ENCODE results near the gene RCN1. TPM values are rescaled to one million over a fixed set of nuclear protein-coding genes. Genes with fewer than 3 reads are reported as not detected.

RCN1 gene
- polyA plus RNA-seq, 1 donor (not counting 4 experiments of a cell fraction or from before 2014, with no cell fraction given) = 46.2 TPM

DNA sequence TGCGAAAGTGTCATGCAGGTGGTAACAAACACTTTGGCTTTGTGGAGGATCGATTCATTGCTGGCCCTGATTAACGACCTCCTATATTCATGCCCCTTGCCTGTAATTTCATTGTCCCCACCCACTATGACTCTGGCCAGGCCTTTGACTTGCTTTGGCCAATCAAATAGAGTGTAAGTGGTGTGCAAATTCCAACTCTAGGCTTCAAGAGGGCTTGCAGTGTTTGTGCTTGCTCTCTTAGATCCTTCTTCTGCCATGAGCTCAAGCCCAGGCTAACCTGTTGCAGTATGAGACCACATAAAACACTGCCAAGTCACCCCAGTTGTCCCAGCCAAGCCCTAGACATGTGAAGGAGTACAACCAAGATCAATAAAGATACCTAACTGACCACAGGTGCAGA, 48.0 kb downstream of the RCN1 start:
- Histone ChIP-seq H3K9ac (ENCODE audit: control insufficient read depth, extremely low read depth, insufficient read depth, low read length) (no peak overlapping the region), H3K4me1 (ENCODE audit: control insufficient read depth, extremely low read depth, insufficient read depth, low read length) (peaks cover 17% of the 10 kb centered on the region), H3K27me3 (ENCODE audit: control insufficient read depth, extremely low read depth, insufficient read depth, low read length) (no peaks in the 10 kb centered on the region), H3K79me2 (ENCODE audit: control insufficient read depth, insufficient read depth, low read length) (no peaks in the 10 kb centered on the region), H2AFZ (ENCODE audit: control insufficient read depth, low read length) (no peak overlapping the region), H3K9me1 (ENCODE audit: control insufficient read depth, extremely low read depth, insufficient read depth, low read length) (no peaks in the 10 kb centered on the region), H3K27ac (ENCODE audit: control insufficient read depth, insufficient read depth, low read length) (no peak overlapping the region), H3K4me2 (ENCODE audit: control insufficient read depth, extremely low read depth, insufficient read depth, low read depth, low read length) (no peak overlapping the region), H3K4me3 (ENCODE audit: control insufficient read depth in 2 of 3, extremely low read depth in 1 of 3, insufficient read depth in 2 of 3, low read depth in 1 of 3, low read length in 3 of 3) (no peak overlapping the region), H4K20me1 (ENCODE audit: control insufficient read depth, extremely low read depth, insufficient read depth, low read length) (no peaks in the 10 kb centered on the region), H3K9me3 (ENCODE audit: control insufficient read depth, low read depth, low read length) (no peaks in the 10 kb centered on the region), H3K36me3 (ENCODE audit: control insufficient read depth in 2 of 2, extremely low read depth in 1 of 2, insufficient read depth in 2 of 2, low read length in 2 of 2) (no peaks in the 10 kb centered on the region)
- FAIRE-seq (no peak), DNase-seq (ENCODE audit: low read depth, low spot score) (no peak)
- dilution Hi-C loops (cut with MboI; ENCODE audit: extremely low pct_ligation_motif_present, low sequenced_read_pairs) = no loop called here
- TF ChIP-seq, protein P1, sequence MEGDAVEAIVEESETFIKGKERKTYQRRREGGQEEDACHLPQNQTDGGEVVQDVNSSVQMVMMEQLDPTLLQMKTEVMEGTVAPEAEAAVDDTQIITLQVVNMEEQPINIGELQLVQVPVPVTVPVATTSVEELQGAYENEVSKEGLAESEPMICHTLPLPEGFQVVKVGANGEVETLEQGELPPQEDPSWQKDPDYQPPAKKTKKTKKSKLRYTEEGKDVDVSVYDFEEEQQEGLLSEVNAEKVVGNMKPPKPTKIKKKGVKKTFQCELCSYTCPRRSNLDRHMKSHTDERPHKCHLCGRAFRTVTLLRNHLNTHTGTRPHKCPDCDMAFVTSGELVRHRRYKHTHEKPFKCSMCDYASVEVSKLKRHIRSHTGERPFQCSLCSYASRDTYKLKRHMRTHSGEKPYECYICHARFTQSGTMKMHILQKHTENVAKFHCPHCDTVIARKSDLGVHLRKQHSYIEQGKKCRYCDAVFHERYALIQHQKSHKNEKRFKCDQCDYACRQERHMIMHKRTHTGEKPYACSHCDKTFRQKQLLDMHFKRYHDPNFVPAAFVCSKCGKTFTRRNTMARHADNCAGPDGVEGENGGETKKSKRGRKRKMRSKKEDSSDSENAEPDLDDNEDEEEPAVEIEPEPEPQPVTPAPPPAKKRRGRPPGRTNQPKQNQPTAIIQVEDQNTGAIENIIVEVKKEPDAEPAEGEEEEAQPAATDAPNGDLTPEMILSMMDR (optimal IDR thresholded peaks at IDR 0.05 in 1 of 3, IDR thresholded peaks at IDR 0.05 in 1 of 3, conservative IDR thresholded peaks at IDR 0.05 in 1 of 3; ENCODE audit: extremely low read depth in 1 of 3, insufficient read depth in 2 of 3, low read length in 3 of 3) = no peak
- TF ChIP-seq EZH2 (IDR thresholded peaks at IDR 0.05; ENCODE audit: low read length) = no peak

DNA sequence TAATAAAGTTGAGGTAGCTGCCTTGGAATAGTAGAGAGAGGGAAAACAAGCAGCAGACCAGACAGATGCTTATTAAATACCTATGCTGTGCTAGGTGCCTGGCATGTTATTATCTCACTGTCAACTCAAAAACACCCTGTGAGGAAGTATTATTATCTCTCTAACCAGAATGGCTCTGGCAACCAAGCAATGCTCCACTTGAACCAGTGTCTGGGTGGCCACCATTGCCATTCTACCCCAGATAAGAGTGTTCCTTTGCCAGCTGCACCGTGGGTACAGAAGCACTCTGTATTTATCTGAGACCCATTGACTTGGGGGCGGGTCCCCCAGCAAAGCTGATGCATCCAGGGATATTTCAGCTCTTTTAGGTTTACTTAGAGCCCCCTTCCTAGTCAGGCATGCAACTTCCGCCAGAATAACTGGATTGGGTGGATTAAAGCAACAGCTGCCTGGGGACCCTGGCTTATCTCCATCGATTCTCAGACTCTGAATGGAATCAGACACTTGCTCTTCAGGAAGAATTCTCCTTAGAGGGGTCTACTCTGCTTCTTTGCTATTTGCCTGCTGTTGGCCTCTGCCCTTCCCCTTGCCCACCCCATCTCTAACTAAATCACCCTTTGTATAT, 49.1 kb downstream of the RCN1 start:
- DNase-seq (ENCODE audit: low read depth, low spot score) = no peak
- Histone ChIP-seq H4K20me1 (ENCODE audit: control insufficient read depth, extremely low read depth, insufficient read depth, low read length) (no peaks in the 10 kb centered on the region), H3K4me1 (ENCODE audit: control insufficient read depth, extremely low read depth, insufficient read depth, low read length) (peaks cover 17% of the 10 kb centered on the region), H3K36me3 (ENCODE audit: control insufficient read depth in 2 of 2, extremely low read depth in 1 of 2, insufficient read depth in 2 of 2, low read length in 2 of 2) (no peaks in the 10 kb centered on the region), H3K9me3 (ENCODE audit: control insufficient read depth, low read depth, low read length) (no peaks in the 10 kb centered on the region), H3K4me3 (ENCODE audit: control insufficient read depth in 2 of 3, extremely low read depth in 1 of 3, insufficient read depth in 2 of 3, low read depth in 1 of 3, low read length in 3 of 3) (no peak overlapping the region), H3K4me2 (ENCODE audit: control insufficient read depth, extremely low read depth, insufficient read depth, low read depth, low read length) (no peak overlapping the region), H2AFZ (ENCODE audit: control insufficient read depth, low read length) (no peak overlapping the region), H3K79me2 (ENCODE audit: control insufficient read depth, insufficient read depth, low read length) (no peaks in the 10 kb centered on the region), H3K27ac (ENCODE audit: control insufficient read depth, insufficient read depth, low read length) (no peak overlapping the region), H3K9me1 (ENCODE audit: control insufficient read depth, extremely low read depth, insufficient read depth, low read length) (no peaks in the 10 kb centered on the region), H3K9ac (ENCODE audit: control insufficient read depth, extremely low read depth, insufficient read depth, low read length) (no peak overlapping the region), H3K27me3 (ENCODE audit: control insufficient read depth, extremely low read depth, insufficient read depth, low read length) (no peaks in the 10 kb centered on the region)
- dilution Hi-C loops (cut with MboI; ENCODE audit: extremely low pct_ligation_motif_present, low sequenced_read_pairs) = no loop called here
- no peak for TF ChIP-seq EZH2 (IDR thresholded peaks at IDR 0.05; ENCODE audit: low read length)
- TF ChIP-seq, protein P1 (optimal IDR thresholded peaks at IDR 0.05 in 1 of 3, IDR thresholded peaks at IDR 0.05 in 1 of 3, conservative IDR thresholded peaks at IDR 0.05 in 1 of 3; ENCODE audit: extremely low read depth in 1 of 3, insufficient read depth in 2 of 3, low read length in 3 of 3) = no peak
- FAIRE-seq = no peak

Measured in keratinocyte (primary cell).